ENCODE measurements around the gene DUOX1.

GRCh38 chr15:45121020-45121419 lies 8.8 kb upstream of the DUOX1 start:
- no peak for TF ChIP-seq POLR2AphosphoS5 (IDR thresholded peaks at IDR 0.05; ENCODE audit: low read depth, low read length)
- TF ChIP-seq POLR2A (IDR thresholded peaks at IDR 0.05; ENCODE audit: low read depth, low read length): no peak
- TF ChIP-seq TAF1 (IDR thresholded peaks at IDR 0.05; ENCODE audit: borderline replicate concordance, low read depth, low read length): no peak

Data from GM12892 (cell line).